NCI-H1105 (cell line): Measurements from ENCODE around the gene TAAR1.
"Not testable (repeated sequence)": the region's sequence is repeated elsewhere in the genome, so short reads cannot be mapped to it uniquely, and the experiment has no call there.

Experiments
- DNase-seq: peaks from one replicate; lab custom pipeline; 2025; lab: John Stamatoyannopoulos, UW

TAAR1 gene

DNA sequence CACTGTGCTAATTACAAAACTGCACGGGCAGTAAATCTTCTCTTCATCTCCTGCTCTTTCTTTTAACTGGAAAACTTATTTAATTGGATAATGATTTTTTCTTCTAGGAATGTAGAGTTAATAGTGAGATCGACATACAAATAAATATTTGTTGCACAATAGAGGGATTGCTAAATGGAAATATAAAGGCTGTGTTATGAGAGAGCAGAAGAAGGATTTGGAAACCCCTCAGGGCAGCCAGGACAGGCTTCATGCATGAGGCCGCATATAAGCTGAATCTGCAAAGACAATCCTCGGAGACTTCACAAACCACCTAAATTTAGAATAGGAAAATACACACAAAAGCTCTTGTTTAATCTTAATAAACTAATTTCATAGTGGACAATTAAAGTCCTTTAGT lies 2.9 kb upstream of the TAAR1 start:
- DNase-seq = no peak

DNA sequence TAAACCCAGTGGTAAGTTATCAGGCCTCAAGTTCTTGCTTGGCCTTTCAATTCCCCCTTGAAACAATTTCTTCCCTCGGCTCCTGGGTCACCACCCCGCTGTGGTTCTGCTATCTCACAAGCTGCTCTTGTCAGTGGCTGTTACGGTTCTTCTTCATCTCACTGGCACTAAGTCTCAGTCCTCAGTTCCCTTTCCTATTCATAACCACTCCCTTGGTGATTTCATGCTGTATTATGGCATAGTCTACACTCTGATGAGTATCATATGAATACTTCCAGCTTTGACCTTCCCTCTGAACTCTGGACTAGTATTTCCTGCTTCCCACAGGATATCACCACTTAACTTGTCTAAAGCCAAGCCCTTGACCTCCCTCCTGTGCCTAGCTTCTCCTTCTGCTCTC lies 7.9 kb downstream of the TAAR1 start:
- no peak for DNase-seq

DNA sequence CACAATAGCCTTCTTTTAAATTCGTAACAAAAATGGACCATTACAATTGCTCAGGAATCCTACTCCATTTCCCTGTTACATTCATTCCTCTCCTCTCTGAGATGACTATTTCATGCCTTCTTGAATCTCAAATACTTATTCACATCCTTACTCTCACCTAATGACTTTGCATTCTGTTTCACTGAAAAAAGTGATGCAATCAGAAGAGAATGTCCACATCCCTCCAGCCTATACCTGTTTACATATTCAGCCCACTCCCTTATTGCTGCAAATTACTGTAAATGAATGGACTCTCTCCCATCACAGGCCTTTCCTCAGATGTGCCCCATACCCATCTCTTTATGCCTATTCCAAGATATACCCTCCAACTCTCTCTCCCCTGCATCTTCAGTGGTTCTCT lies 8.6 kb downstream of the TAAR1 start:
- DNase-seq = no peak

GRCh38 chr6:132648828-132649227 lies 10.2 kb downstream of the TAAR1 start:
- DNase-seq = no peak

- DNase-seq = no peak
Measured at GRCh38 chr6:132648356-132648755, 10.6 kb downstream of the TAAR1 start.

DNA sequence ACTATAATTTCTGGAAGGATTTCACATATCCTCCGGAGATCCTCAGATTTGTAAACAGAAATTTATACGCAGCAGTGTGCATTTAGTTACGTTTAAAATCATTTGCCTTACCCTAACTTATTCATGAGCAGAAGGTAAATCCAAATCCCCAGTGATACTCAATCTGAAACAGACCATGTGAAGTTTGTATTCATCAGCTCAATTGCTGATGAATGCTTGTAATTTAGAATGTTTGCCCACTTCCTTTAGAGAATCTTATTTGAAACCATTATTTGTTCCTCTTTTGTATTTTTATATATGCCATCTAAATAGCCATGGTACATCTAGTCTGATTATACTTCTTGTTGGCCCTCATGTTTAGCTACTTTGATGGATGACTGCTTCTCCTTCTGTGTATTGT lies 15.4 kb downstream of the TAAR1 start:
- no peak for DNase-seq

DNA sequence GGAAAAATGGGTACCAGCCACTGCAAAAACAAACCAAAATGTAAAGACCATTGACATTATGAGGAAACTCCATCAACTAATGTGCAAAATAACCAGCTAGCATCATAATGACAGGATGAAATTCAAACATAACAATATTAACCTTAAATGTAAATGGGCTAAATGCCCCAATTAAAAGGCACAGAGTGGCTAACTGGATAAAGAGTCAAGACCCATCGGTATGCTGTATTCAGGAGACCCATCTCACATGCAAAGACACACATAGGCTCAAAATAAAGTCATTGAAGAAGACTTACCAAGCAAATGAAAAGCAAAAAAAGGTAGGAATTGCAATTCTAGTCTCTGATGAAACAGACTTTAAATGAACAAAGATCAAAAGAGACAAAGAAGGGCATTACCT lies 21.8 kb downstream of the TAAR1 start:
- not testable (repeated sequence) for DNase-seq

- DNase-seq = not testable (repeated sequence)
Measured at GRCh38 chr6:132635906-132636305, 23.1 kb downstream of the TAAR1 start.

GRCh38 chr6:132635288-132635687 lies 23.7 kb downstream of the TAAR1 start:
- DNase-seq = not testable (repeated sequence)

DNA sequence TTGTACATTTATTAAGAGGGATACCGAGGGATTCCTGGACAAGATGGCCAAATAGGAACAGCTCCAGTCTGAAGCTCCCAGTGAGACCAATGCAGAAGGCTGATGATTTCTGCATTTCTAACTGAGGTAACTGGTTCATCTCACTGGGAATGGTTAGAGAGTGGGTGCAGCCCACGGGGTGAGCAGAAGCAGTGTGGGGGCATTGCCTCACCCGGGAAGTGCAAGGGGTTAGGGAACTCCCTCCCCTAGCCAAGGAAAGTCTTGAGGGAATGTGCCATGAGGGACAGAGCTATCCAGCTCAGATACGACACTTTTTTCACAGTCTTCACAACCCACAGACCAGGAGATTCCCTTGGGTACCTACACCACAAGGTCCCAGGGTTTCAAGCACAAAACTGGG lies 24.2 kb downstream of the TAAR1 start:
- no peak for DNase-seq

DNA sequence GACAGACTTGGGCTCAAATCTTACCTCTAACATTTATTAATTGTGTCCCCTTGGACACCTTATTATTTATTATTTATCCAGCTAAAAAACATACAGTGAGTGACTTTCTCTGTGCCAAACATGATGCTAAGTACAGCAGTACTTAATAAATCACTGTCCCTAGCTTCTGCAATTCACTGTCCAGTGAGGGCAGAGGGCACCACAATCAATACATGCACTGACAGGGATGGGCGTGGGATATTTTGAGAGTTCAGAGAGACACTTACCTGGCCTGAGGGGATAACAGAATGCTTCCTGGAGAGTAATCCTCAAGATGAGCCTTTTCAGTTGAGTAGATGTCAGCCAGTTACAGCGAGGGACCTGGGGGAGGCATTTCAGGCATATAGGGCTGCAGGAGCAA lies 25.6 kb downstream of the TAAR1 start:
- DNase-seq = no peak

GRCh38 chr6:132624175-132624574 lies 34.8 kb downstream of the TAAR1 start, which contains the start of gene TAAR2:
TAAR2 (minus strand) TSS chr6:132624275; CDS start chr6:132624275, 0 bp downstream.
- DNase-seq = no peak

DNA sequence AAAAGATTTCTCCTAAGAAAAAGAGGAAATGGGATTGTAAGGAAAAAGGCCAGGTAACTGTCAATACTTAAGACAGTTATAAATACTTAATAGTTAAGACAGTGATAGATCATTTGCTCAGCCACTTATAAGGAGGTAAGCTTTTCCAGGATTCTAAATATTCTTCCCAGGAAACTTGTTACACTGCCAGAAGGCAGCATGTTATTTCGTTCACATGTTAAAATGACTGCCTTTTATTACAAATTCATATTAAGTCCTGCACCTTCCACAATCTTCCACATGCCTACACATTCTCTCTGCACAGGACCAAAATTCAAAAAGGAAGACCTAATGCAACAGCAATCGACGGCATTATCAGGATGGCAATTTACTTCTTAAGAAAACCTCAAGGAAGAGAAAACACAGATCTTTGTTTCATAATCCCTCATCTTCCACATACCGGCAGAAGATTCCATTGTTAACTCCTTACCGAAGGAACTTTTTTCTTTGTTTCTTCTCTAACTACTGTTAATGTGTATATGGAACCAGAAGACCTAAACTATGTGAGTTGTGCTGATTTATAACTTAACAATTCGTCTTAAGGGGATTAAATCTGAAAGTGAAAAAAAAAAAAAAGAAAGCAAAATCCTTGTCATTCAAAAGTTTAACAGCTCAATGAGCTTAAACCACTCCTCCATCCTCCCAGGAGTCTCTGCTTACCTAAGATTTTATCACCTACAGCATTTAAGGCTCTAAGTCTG lies 35.7 kb downstream of the TAAR1 start:
- no peak for DNase-seq

- DNase-seq = no peak
Measured at GRCh38 chr6:132616677-132617076, 42.3 kb downstream of the TAAR1 start.

GRCh38 chr6:132614554-132614953 lies 44.4 kb downstream of the TAAR1 start:
- no peak for DNase-seq

GRCh38 chr6:132612449-132613108 lies 46.4 kb downstream of the TAAR1 start:
- DNase-seq = no peak

DNA sequence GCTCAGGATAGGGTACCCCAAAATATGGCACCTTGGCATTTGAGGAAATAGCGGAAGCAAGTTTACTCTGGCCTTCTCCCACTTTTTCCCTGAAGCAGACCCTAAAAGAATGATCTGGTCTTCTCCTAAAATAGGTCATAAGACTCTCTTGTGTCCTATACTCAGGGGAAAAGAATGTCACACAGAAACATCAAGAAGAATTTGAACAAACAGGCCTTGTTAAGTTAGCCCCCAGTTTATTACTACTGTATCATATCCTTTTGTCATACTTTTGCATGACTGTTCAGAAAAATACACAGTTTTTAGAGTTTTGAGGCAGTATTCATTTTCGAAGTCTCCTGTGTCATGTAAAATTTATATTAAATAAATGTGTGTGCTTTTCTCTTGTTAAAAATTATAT lies 47.4 kb downstream of the TAAR1 start:
- DNase-seq = no peak

DNA sequence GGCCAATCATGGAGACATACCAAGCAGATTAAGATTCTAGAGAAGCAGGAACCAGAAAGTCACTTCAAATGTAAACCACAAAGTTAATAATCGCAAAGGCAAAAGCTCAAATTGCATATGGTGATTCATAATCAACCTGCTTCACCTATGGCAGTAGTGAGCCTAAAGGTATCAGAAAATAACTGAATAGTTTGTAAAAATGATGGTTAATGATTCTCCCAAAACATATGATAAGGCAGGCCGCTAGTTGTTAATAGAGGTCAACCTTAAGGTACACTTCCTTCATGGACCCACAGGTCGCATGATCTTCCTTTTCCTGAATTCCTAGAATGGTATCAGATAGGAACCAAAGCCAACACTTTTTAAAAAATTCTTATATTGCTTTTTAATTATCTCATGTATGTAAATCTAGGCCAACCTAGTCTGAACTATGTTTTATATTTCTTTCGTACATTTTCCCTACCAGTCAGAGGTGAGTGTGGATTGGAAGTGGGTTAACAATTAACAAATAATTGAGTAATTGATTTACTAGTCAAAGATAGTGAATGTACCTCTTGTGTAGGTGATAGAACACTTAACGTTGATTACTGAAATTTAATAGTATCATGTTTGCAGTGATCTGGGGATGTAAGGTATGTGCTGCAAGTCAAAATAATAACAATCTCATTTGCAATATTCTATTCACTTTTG lies 51.3 kb downstream of the TAAR1 start:
- DNase-seq = no peak

DNA sequence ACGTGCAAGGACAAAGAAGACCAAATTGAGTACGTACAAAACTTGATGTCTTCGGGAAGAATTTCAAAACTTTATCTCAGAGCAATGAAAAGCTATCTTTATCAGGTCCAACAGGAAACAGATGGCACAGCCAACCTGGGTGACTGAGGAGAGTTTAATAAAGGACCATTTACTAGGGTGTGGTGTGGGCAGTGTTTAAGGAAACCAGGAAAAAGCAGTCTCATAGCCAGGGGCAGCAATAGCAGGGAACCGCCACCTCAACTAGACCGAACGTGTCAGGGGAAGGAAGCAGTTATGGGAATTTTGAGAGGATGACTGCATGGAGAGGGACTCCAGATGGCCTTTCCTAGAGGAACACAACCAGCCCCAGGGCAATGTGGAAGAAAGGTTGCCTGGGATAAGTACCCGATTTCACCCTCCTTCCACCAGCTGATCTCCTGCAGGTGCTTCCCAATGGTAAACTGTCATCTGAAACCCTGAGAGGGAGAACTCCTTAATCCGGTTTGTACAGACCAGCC lies 54.3 kb downstream of the TAAR1 start:
- no peak for DNase-seq

DNA sequence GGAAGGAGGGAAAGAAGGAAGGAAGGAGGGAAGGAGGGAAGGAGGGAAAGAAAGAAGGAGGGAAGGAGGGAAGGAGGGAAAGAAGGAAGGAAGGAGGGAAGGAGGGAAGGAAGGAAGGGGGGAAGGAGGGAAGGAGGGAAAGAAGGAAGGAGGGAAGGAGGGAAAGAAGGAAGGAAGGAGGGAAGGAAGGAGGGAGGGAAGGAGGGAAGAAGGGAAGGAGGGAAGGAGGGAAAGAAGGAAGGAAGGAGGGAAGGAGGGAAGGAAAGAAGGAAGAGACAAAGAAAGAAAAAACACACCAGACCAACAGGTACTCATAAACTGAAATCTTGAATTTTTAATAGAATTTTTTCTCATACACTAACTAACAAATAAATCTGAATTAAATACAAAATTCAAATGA lies 58.1 kb downstream of the TAAR1 start:
- not testable (repeated sequence) for DNase-seq

- no peak for DNase-seq
Measured at GRCh38 chr6:132598473-132598872, 60.5 kb downstream of the TAAR1 start.

GRCh38 chr6:132596201-132596600 lies 62.8 kb downstream of the TAAR1 start:
- DNase-seq = no peak
